HL-60 (cell line): ENCODE results near the gene CEP295NL.

ENCODE experiments used
- CTCF ChIP-seq: IDR thresholded peaks from one replicate; pipeline ENCODE4 v1.5.1; 2011; ENCODE audit warnings: low read length, control low read depth, inconsistent platforms; ENCODE audit not compliant: insufficient read depth
- REST ChIP-seq: IDR thresholded peaks from 2 replicates; pipeline ENCODE4 v1.6.1; 2012; ENCODE audit warnings: low read depth; ENCODE audit not compliant: insufficient replicate concordance

GRCh38 chr17:78891406-78892061, 11.5 kb downstream of the CEP295NL start:
- no peak for TF ChIP-seq CTCF
- no peak for TF ChIP-seq REST
